NK-92 (cell line): Measurements from ENCODE around the gene VCX2.
"Not testable (repeated sequence)": the region's sequence is repeated elsewhere in the genome, so short reads cannot be mapped to it uniquely, and the experiment has no call there.

Source experiments
- DNase-seq: peaks from one replicate; lab custom pipeline; 2025; ENCODE audit not compliant: unreplicated experiment; lab: John Stamatoyannopoulos, UW

VCX2 gene

GRCh38 chrX:8122538-8122937 lies 48.5 kb downstream of the VCX2 start:
- no peak for DNase-seq

- DNase-seq, result not testable (repeated sequence)
Measured at GRCh38 chrX:8121391-8121790, 49.7 kb downstream of the VCX2 start.
